Measurements from ENCODE around the gene JOSD2.
"Not testable (repeated sequence)": the region's sequence is repeated elsewhere in the genome, so short reads cannot be mapped to it uniquely, and the experiment has no call there.

JOSD2 gene

GRCh38 chr19:50547385-50548190, 36.6 kb upstream of the JOSD2 start:
- no peak for DNase-seq (ENCODE audit: low read depth in 2 of 2)

DNA sequence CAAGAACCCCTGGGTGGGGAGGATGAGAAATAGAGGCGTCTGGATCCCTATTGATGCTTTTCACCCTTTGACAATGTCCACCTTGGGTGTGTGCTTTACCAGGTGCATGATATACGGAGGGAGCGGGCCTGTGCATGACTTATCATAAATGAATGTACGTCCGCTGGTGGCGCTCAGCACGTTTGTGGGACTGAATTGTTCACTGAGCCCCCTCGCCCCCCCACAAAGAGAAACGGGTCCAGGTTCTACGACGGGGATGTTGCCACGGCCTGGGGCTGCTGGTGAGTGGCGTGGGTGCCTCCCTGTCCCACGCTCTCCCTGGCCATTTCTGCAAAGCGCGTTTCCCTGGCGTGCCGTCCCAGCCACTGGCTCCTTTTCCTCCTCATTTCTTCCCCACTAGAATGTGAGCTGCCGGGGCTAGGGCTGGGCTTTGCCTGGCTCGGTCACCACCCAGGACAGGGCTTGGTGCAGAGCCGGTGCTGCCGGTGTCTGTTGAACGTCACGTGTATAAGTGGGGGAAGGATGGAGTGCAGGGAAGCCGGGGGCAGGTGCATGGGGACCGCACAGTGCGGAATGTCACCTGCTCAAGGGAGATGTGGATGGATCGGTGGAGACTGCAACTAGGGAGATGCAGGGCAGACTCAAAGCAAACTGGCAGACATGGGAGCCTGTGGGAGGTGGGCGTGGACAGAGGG, 35.7 kb upstream of the JOSD2 start:
- no peak for DNase-seq (ENCODE audit: low read depth in 2 of 2)

GRCh38 chr19:50542943-50543342, 32.0 kb upstream of the JOSD2 start:
- no peak for DNase-seq (ENCODE audit: low read depth in 2 of 2)

GRCh38 chr19:50537769-50538230, 26.8 kb upstream of the JOSD2 start:
- DNase-seq (ENCODE audit: low read depth in 2 of 2): peak; percentile 68 to 79

- no peak for DNase-seq (ENCODE audit: low read depth in 2 of 2)
Observed at GRCh38 chr19:50537306-50537685, 26.3 kb upstream of the JOSD2 start.

- DNase-seq (ENCODE audit: low read depth in 2 of 2): no peak
Observed at GRCh38 chr19:50536662-50537305, 25.8 kb upstream of the JOSD2 start.

GRCh38 chr19:50535672-50536187, 24.7 kb upstream of the JOSD2 start:
- no peak for DNase-seq (ENCODE audit: low read depth in 2 of 2)

GRCh38 chr19:50534478-50534877, 23.5 kb upstream of the JOSD2 start:
- no peak for DNase-seq (ENCODE audit: low read depth in 2 of 2)

DNA sequence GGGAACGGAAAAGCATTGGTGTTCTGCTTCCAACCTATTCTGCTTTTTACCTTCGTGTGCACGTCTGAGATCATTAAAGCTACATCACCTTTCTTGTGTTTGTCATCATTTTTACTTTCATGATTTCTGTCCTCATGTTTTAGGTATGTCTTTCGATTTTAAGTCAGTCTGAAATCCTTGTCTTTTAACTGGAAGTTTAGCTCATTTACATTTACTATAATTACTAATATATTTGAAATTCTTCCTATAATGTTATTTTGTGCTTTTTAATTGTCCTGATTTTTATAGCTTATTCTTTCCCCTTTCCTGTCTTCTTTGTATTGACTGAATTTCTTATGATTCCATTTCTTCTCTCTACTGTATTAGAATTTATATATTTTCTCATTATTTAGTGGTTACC, 22.0 kb upstream of the JOSD2 start:
- no peak for DNase-seq (ENCODE audit: low read depth in 2 of 2)

DNA sequence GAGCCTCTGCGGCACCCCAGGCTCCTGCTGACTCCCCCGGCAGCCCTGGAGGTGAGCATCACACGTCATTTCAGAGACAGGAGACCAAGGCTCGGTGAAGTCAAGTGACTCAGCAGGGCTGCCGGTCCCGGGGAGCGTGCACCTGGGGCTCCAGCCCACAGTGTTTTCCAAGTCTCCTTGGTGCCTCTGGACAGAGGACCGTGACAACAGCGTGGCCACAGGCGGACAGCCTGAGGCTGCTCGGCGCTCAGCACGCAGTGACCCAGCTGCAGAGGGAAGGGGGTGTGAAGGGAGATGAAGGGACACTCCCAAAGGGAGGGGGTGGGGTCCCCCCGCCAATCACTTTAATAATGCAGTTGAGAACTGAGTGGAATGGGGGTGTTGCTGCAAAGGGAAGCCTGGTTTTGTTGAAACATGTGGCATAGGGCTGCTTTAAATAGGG, 20.2 kb upstream of the JOSD2 start:
- DNase-seq (ENCODE audit: low read depth in 2 of 2): no peak

DNA sequence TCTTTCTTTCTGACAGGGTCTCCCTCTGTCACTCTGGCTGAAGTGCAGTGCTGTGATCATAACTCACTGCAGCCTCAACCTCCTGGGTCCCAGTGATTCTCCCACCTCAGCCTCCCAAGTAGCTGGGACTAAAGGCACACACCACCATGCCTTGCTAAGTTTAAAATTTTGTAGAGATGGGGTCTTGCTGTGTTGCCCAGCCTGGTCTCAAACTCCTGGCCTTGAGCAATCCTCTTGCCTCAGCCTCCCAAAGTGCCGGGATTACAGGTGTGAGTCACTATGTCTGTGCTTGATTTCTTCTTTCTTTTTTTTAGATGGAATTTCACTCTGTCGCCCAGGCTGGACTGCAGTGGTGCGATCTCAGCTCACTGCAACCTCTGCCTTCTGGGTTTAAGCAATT, 17.1 kb upstream of the JOSD2 start:
- DNase-seq (ENCODE audit: low read depth in 2 of 2): not testable (repeated sequence)

DNA sequence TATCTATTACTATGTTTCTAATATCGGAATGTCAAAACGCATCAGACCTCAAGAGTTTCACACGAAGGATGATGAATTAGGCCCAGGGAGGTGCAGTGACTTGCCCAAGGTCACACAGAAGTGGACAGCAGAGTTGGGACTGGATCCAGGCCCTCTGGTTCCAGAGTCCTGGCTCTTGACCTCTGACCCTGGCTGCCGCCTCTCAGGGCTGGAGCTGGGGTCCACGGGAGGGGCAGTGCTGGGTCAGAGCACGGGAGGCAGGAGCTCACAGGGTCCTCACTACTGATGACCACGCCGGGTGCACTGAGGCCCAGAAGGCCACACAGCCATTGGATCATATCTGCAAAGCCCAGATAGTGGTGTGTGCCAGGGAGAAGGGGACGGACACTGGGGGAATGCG, 11.9 kb upstream of the JOSD2 start:
- no peak for DNase-seq (ENCODE audit: low read depth in 2 of 2)

- DNase-seq (ENCODE audit: low read depth in 2 of 2): no peak
Observed at GRCh38 chr19:50520822-50521465, 10.0 kb upstream of the JOSD2 start.

GRCh38 chr19:50519006-50519575, 8.1 kb upstream of the JOSD2 start:
- DNase-seq (ENCODE audit: low read depth in 2 of 2): no peak

- no peak for DNase-seq (ENCODE audit: low read depth in 2 of 2)
Observed at GRCh38 chr19:50518091-50519005, 7.4 kb upstream of the JOSD2 start.

DNA sequence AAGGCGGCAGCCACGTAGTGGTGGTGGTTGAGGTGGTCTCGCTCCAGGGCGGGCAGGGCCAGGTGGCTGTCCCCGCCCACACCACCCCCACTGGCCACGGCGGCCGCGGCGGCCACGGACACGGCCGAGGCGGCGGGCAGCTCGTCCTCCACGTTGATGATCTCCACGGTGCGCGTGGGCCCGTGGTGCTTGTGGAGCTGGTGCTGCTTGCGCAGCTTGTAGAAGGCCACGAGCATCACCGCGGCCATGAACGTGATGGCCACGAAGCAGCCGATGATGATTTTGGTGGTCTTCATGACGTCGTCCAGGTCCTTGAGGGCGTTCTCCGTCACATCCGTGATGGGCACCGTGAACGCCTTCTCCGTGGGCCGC, 6.7 kb upstream of the JOSD2 start:
- DNase-seq (ENCODE audit: low read depth in 2 of 2): no peak

DNA sequence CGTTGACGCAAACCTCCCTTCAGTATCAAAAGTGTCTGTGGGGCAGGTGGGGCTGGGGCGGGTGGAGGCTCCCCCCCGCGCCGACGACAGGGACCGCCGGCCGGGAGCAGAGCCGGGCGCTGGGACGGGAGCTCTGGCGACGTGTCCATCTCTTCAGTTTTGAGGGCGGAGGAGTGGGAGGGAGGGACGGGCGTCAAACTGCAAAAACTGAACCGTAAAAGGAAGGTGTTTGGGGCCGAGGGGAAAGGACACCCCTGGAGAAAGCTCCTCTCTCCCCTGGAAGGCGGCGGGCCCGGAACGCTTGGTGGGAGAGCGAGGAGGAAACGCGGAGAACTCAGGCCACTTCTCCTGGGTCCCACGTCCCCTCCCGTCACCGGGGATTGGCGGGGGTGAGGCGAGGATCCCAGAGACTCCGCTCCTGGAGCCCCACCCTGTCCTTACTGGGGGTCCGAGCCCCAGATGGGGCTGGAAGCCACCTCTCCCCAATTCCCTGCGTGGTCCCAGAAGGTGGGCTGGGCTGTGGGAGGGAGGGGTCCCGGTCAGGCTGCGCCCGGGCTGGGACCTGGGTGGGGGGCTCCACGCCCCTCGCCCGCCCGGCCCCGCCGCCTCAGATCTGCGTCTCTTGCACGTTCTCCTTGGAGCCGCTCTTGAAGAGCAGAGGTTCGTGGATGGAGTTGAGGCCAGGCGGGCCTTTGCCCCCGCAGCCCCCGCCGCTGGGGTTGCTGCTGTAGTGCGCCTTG, 6.1 kb upstream of the JOSD2 start:
- no peak for DNase-seq (ENCODE audit: low read depth in 2 of 2)

DNA sequence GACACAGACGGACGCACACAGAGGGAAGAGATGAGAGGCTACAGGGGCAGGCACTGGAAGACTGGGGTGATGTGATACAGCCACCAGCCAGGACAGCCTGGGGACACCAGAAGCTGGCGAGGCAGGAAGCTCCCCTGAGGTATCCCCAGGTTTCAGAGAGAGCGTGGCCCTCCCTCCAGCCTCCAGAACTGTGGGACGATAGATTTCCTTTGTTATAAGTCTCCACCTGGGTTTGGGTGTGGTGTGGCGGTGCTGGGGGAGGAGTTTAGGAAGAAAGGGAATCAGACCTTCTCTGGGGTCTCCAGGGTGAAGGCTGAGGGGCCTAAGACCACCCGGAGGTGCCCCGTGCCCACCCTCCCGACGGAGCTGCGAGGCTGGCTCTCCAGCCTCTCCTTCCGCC, 5.5 kb upstream of the JOSD2 start:
- no peak for DNase-seq (ENCODE audit: low read depth in 2 of 2)

- DNase-seq (ENCODE audit: low read depth in 2 of 2): no peak
Observed at GRCh38 chr19:50515168-50515561, 4.2 kb upstream of the JOSD2 start.
